A673 (cell line): ENCODE data around the gene INPP5B.
"Not testable (repeated sequence)": the region's sequence is repeated elsewhere in the genome, so short reads cannot be mapped to it uniquely, and the experiment has no call there.

Experiments
- EZH2 ChIP-seq: fragments of 200-600 bp; sonication (generic); IDR thresholded peaks from 2 replicates; pipeline ENCODE4 v1.6.1; 2017; ENCODE audit warnings: borderline replicate concordance, low read depth, mild to moderate bottlenecking, mixed read lengths, antibody characterized with exemption, low read length; ENCODE audit not compliant: poor library complexity, severe bottlenecking
- TF ChIP-seq, protein P1 (sequence below): fragments of 300-800, 200-600 bp; sonication (generic); conservative IDR thresholded peaks from 2 replicates; pipeline ENCODE4 v1.5.1; 2017; ENCODE audit warnings: low read depth, mild to moderate bottlenecking, antibody characterized with exemption, low read length, moderate library complexity, mixed read lengths

DNA sequence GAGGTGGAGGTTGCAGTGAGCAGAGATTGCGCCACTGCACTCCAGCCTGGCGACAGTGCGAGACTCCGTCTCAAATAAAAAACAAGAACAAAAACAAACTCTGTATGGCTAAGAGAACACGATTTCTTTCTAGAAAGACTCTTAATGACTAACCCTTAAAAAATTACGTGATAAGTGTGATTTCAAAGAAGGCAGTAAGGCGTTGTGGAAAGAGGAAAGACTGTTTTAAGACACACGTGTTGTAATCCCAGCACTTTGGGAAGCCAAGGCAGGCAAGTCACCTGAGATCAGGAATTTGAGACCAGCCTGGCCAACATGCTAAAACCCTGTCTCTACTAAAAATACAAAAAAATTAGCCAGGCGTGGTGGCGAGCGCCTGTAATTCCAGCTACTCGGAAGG is 17.3 kb upstream of the INPP5B start:
- TF ChIP-seq, protein P1, sequence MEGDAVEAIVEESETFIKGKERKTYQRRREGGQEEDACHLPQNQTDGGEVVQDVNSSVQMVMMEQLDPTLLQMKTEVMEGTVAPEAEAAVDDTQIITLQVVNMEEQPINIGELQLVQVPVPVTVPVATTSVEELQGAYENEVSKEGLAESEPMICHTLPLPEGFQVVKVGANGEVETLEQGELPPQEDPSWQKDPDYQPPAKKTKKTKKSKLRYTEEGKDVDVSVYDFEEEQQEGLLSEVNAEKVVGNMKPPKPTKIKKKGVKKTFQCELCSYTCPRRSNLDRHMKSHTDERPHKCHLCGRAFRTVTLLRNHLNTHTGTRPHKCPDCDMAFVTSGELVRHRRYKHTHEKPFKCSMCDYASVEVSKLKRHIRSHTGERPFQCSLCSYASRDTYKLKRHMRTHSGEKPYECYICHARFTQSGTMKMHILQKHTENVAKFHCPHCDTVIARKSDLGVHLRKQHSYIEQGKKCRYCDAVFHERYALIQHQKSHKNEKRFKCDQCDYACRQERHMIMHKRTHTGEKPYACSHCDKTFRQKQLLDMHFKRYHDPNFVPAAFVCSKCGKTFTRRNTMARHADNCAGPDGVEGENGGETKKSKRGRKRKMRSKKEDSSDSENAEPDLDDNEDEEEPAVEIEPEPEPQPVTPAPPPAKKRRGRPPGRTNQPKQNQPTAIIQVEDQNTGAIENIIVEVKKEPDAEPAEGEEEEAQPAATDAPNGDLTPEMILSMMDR: not testable (repeated sequence)
- TF ChIP-seq EZH2: not testable (repeated sequence)
